ENCODE measurements around the gene LHFPL2. TPM values are rescaled to one million over a fixed set of nuclear protein-coding genes. Genes with fewer than 3 reads are reported as not detected.

The LHFPL2 gene
- polyA plus RNA-seq, 3 donors: 3.7 to 11.6 (median 7.3) TPM

GRCh38 chr5:78627766-78628165 is 20.8 kb downstream of the LHFPL2 start:
- no peak for TF ChIP-seq CTCF (IDR thresholded peaks at IDR 0.05)
- no peak overlapping the region for H3K4me3 ChIP-seq (replicated peaks in 1 of 3; ENCODE audit: low read depth in 2 of 3, low read length in 3 of 3)
- DNase-seq: no peak
- peaks cover 3% of the 10 kb centered on the region for H3K4me1 Mint-ChIP-seq
- no peak overlapping the region for H2AFZ ChIP-seq (ENCODE audit: insufficient read depth, low read depth, low read length, poor library complexity, severe bottlenecking)
- no peak overlapping the region for H3K4me3 Mint-ChIP-seq
- H4K20me1 ChIP-seq (ENCODE audit: insufficient read depth, low read length): no peaks in the 10 kb centered on the region
- H3K4me1 ChIP-seq (ENCODE audit: control insufficient read depth in 1 of 2, insufficient read depth in 2 of 2, low read length in 2 of 2): no peaks in the 10 kb centered on the region
- no peak overlapping the region for H3K9ac ChIP-seq (ENCODE audit: insufficient read depth, low read length, poor library complexity, severe bottlenecking)
- H3K9me3 ChIP-seq (replicated peaks in 1 of 2; ENCODE audit: control insufficient read depth in 1 of 2, insufficient read depth in 1 of 2, low read length in 2 of 2): no peaks in the 10 kb centered on the region
- H3K4me2 ChIP-seq (replicated peaks; ENCODE audit: extremely low read depth, low read length, poor library complexity, severe bottlenecking): no peak overlapping the region
- H3K27me3 ChIP-seq (ENCODE audit: control insufficient read depth in 2 of 2, insufficient read depth in 2 of 2, low read length in 2 of 2): no peaks in the 10 kb centered on the region
- intact Hi-C loops (cut with micrococcal nuclease): no loop called here
- H3K27ac Mint-ChIP-seq: no peak overlapping the region
- 96% methylated on average over 6 of the region's 6 CpGs for WGBS (ENCODE audit: insufficient coverage)
- no peaks in the 10 kb centered on the region for H3K36me3 Mint-ChIP-seq
- no peaks in the 10 kb centered on the region for H3K9me3 Mint-ChIP-seq
- no peak overlapping the region for H3K27ac ChIP-seq (ENCODE audit: low read depth in 1 of 2, low read length in 2 of 2)
- no peaks in the 10 kb centered on the region for H3K79me2 ChIP-seq (ENCODE audit: insufficient read depth, low read length)
- no peaks in the 10 kb centered on the region for H3K36me3 ChIP-seq (replicated peaks in 1 of 2; ENCODE audit: control insufficient read depth in 1 of 2, insufficient read depth in 2 of 2, low read length in 2 of 2)
- peaks cover 2 to 8% (median 5%) of the 10 kb centered on the region in 3 donors for H3K27me3 Mint-ChIP-seq (ENCODE audit: low read depth in 3 of 3)

DNA sequence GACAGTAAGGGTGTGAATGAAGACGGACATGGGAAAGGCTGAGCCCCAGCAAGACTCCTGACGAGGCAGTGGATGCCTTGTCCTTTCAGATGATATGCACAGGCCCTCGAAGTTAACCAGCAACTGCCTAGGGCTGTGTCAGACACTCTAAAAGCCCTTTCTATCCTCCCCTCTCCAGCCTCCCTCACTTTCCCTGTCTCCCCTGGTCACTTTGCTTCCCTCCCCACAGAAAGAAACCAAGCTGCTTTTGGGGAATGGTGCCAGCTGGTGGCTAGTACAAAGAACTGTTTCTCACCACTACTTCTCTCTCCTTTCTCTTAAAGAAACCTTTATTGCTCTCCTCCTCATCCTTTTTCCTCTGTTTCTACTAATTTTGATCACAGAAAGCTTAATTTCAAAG is 21.4 kb downstream of the LHFPL2 start:
- Histone ChIP-seq H3K27ac (ENCODE audit: low read depth in 1 of 2, low read length in 2 of 2) (no peak overlapping the region), H2AFZ (ENCODE audit: insufficient read depth, low read depth, low read length, poor library complexity, severe bottlenecking) (no peak overlapping the region), H3K36me3 (replicated peaks in 1 of 2; ENCODE audit: control insufficient read depth in 1 of 2, insufficient read depth in 2 of 2, low read length in 2 of 2) (no peaks in the 10 kb centered on the region), H4K20me1 (ENCODE audit: insufficient read depth, low read length) (no peaks in the 10 kb centered on the region), H3K4me1 (ENCODE audit: control insufficient read depth in 1 of 2, insufficient read depth in 2 of 2, low read length in 2 of 2) (no peaks in the 10 kb centered on the region), H3K4me3 (replicated peaks in 1 of 3; ENCODE audit: low read depth in 2 of 3, low read length in 3 of 3) (no peak overlapping the region), H3K9ac (ENCODE audit: insufficient read depth, low read length, poor library complexity, severe bottlenecking) (no peak overlapping the region), H3K27me3 (ENCODE audit: control insufficient read depth in 2 of 2, insufficient read depth in 2 of 2, low read length in 2 of 2) (no peaks in the 10 kb centered on the region), H3K4me2 (replicated peaks; ENCODE audit: extremely low read depth, low read length, poor library complexity, severe bottlenecking) (no peak overlapping the region), H3K9me3 (replicated peaks in 1 of 2; ENCODE audit: control insufficient read depth in 1 of 2, insufficient read depth in 1 of 2, low read length in 2 of 2) (no peaks in the 10 kb centered on the region), H3K79me2 (ENCODE audit: insufficient read depth, low read length) (no peaks in the 10 kb centered on the region)
- peaks cover 3% of the 10 kb centered on the region for H3K4me1 Mint-ChIP-seq
- peak; percentile 38 for TF ChIP-seq CTCF (IDR thresholded peaks at IDR 0.05)
- no peak overlapping the region for H3K27ac Mint-ChIP-seq
- intact Hi-C loops (cut with micrococcal nuclease): no loop called here
- H3K4me3 Mint-ChIP-seq: no peak overlapping the region
- peak in 2 of 3 donors; percentile 9 to 27 for DNase-seq
- WGBS (ENCODE audit: insufficient coverage): 81% methylated on average over 3 of the region's 3 CpGs
- peaks cover 2 to 12% (median 3%) of the 10 kb centered on the region in 3 donors for H3K27me3 Mint-ChIP-seq (ENCODE audit: low read depth in 3 of 3)
- H3K9me3 Mint-ChIP-seq: no peaks in the 10 kb centered on the region
- no peaks in the 10 kb centered on the region for H3K36me3 Mint-ChIP-seq

All from CD14-positive monocyte (primary cell).